HG03108 (cell line): ENCODE measurements around the gene NDNF.

Experiments
- ATAC-seq: cut with Tn5 transposase; IDR thresholded peaks from one replicate; pipeline ENCODE4 v1.9.1; 2021; ENCODE audit warnings: moderate library complexity; ENCODE audit not compliant: unreplicated experiment

NDNF gene

GRCh38 chr4:121016611-121017010 is 55.7 kb downstream of the NDNF start:
- no peak for ATAC-seq

GRCh38 chr4:121015421-121015820 is 56.9 kb downstream of the NDNF start:
- no peak for ATAC-seq

- no peak for ATAC-seq
Observed at GRCh38 chr4:121014544-121014943, 57.8 kb downstream of the NDNF start.

GRCh38 chr4:121011780-121012340 is 60.5 kb downstream of the NDNF start:
- no peak for ATAC-seq

GRCh38 chr4:121011138-121011537 is 61.2 kb downstream of the NDNF start:
- no peak for ATAC-seq

GRCh38 chr4:121009578-121010478 is 62.5 kb downstream of the NDNF start:
- no peak for ATAC-seq

GRCh38 chr4:121007660-121008059 is 64.7 kb downstream of the NDNF start:
- ATAC-seq = no peak

GRCh38 chr4:121003863-121004262 is 68.5 kb downstream of the NDNF start:
- no peak for ATAC-seq

- ATAC-seq = no peak
Observed at GRCh38 chr4:120995266-120996010, 76.9 kb downstream of the NDNF start.

- ATAC-seq = no peak
Observed at GRCh38 chr4:120994521-120994920, 77.8 kb downstream of the NDNF start.

- ATAC-seq = no peak
Observed at GRCh38 chr4:120991885-120992284, 80.5 kb downstream of the NDNF start.

- no peak for ATAC-seq
Observed at GRCh38 chr4:120990246-120990645, 82.1 kb downstream of the NDNF start.
